Endothelial cell of umbilical vein (primary cell): ENCODE measurements around the gene ZNRF1. TPM values are rescaled to one million over a fixed set of nuclear protein-coding genes. Genes with fewer than 3 reads are reported as not detected.

Experiments used
- BruUV-seq: library from RNA; stranded (reverse); fragments of 400-500 nt; replicated peaks from 2 replicates; lab custom pipeline; 2021; lab: Mats Ljungman, UMichigan
- CTCF ChIA-PET: fragments of 300-600, 350-600 bp; sonication (Branson Sonifier 250); formaldehyde crosslinking; loops from one replicate; lab custom pipeline; 2021; ENCODE audit warnings: antibody characterized with exemption, inconsistent platforms; lab: Charles Lee
- POLR2A ChIA-PET: fragments of 300-600, 350-600 bp; sonication (Branson Sonifier 250); formaldehyde crosslinking; loops from one replicate; lab custom pipeline; 2021; ENCODE audit warnings: antibody characterized with exemption, inconsistent platforms; lab: Charles Lee
- DNase-seq: peaks from one replicate; pipeline ENCODE4 v3.0.0-alpha.2; 2011; ENCODE audit warnings: low read depth, low spot score
- FAIRE-seq: peaks from 2 replicates; lab custom pipeline; 2011; peaks lifted over from hg19 to GRCh38; lab: Jason Lieb, UNC
- H2AFZ ChIP-seq: 2 replicates; pipeline ENCODE4 v1.6.0; 2012; ENCODE audit warnings: low read depth, low read length, control low read depth, inconsistent platforms
- H3K27ac ChIP-seq: 2 replicates; pipeline ENCODE4 v1.5.1; 2011; ENCODE audit warnings: low read depth, mild to moderate bottlenecking, control low read depth, low read length, moderate library complexity; ENCODE audit not compliant: insufficient read depth
- H3K27me3 ChIP-seq, 2 experiments: 2 replicates each; pipeline versions ENCODE4 v1.6.0 to v1.6.1; 2011; ENCODE audit warnings: low read length in 2 of 2, mixed read lengths in 1 of 2; ENCODE audit not compliant: control insufficient read depth in 2 of 2, insufficient read depth in 2 of 2
- H3K36me3 ChIP-seq, 2 experiments: 2 replicates in 1 of 2; 3 replicates in 1 of 2; pipeline ENCODE4 v1.5.1; 2011; ENCODE audit warnings: low read length in 2 of 2, mild to moderate bottlenecking in 1 of 2, moderate library complexity in 1 of 2; ENCODE audit not compliant: control insufficient read depth in 2 of 2, insufficient read depth in 2 of 2; ENCODE audit errors: extremely low read depth in 1 of 2
- H3K4me1 ChIP-seq: 3 replicates; pipeline ENCODE4 v1.5.1; 2011; ENCODE audit warnings: mild to moderate bottlenecking, low read length; ENCODE audit not compliant: control insufficient read depth, insufficient read depth; ENCODE audit errors: extremely low read depth
- H3K4me2 ChIP-seq: 2 replicates; pipeline ENCODE4 v1.6.1; 2011; ENCODE audit warnings: low read length, control low read depth, mixed read lengths; ENCODE audit not compliant: insufficient read depth
- H3K4me3 ChIP-seq, 3 experiments: fragments of 200-600 bp in 1 of 3; sonication (generic), shearing (Covaris generic) in 1 of 3; replicated peaks in 1 of 3; 2 replicates each; pipeline ENCODE4 v1.5.1; 2011 to 2016; ENCODE audit warnings: control low read depth in 3 of 3, low read length in 3 of 3, mild to moderate bottlenecking in 2 of 3, inconsistent platforms in 1 of 3, low read depth in 1 of 3, moderate library complexity in 1 of 3; ENCODE audit not compliant: insufficient read depth in 1 of 3
- H3K79me2 ChIP-seq: 2 replicates; pipeline ENCODE4 v1.6.0; 2012; ENCODE audit warnings: low read length, inconsistent platforms; ENCODE audit not compliant: control insufficient read depth, insufficient read depth
- H3K9ac ChIP-seq: replicated peaks from 2 replicates; pipeline ENCODE3; 2011; ENCODE audit warnings: low read length, control low read depth; ENCODE audit not compliant: insufficient read depth; ENCODE audit errors: extremely low read depth
- H3K9me1 ChIP-seq: replicated peaks from 3 replicates; pipeline ENCODE4 v1.6.0; 2011; ENCODE audit warnings: mild to moderate bottlenecking, low read length; ENCODE audit not compliant: control insufficient read depth, insufficient read depth; ENCODE audit errors: extremely low read depth
- H3K9me3 ChIP-seq: replicated peaks from 2 replicates; pipeline ENCODE4 v1.5.1; 2012; ENCODE audit warnings: low read length, inconsistent platforms; ENCODE audit not compliant: control insufficient read depth, insufficient read depth
- H4K20me1 ChIP-seq: replicated peaks from 2 replicates; pipeline ENCODE3; 2011; ENCODE audit warnings: mild to moderate bottlenecking, low read length; ENCODE audit not compliant: control insufficient read depth, insufficient read depth; ENCODE audit errors: extremely low read depth
- EZH2 ChIP-seq: IDR thresholded peaks from 2 replicates; pipeline ENCODE4 v1.6.1; 2012; ENCODE audit warnings: borderline replicate concordance, low read depth, mild to moderate bottlenecking, moderate library complexity, low read length, inconsistent platforms; ENCODE audit not compliant: severe bottlenecking
- FOS ChIP-seq: IDR thresholded peaks from 2 replicates; pipeline ENCODE4 v1.6.1; 2011; ENCODE audit warnings: mild to moderate bottlenecking, low read length, moderate library complexity, borderline replicate concordance; ENCODE audit not compliant: insufficient read depth
- POLR2A ChIP-seq: IDR thresholded peaks from 2 replicates; pipeline ENCODE4 v1.6.1; 2012; ENCODE audit warnings: low read depth, mild to moderate bottlenecking, control low read depth, low read length
- POLR2AphosphoS5 ChIP-seq: IDR thresholded peaks from 2 replicates; pipeline ENCODE4 v1.6.1; 2012; ENCODE audit warnings: low read depth, mild to moderate bottlenecking, control low read depth, low read length, moderate library complexity; ENCODE audit not compliant: insufficient read depth
- dilution Hi-C: fragments of 300-500 bp; cut with MboI; formaldehyde crosslinking; loops from one replicate; pipeline ENCODE4 v1.15.0; 2019; ENCODE audit warnings: low sequenced_read_pairs; ENCODE audit not compliant: extremely low pct_ligation_motif_present
- intact Hi-C: fragments of 100-400 bp; cut with micrococcal nuclease; formaldehyde crosslinking; loops from one replicate; pipeline ENCODE4 v1.10.0; 2022
- polyA plus RNA-seq, 4 experiments: library from polyadenylated mRNA; depleted of rRNA in 3 of 4; stranded (reverse) in 3 of 4; unstranded in 1 of 4; fragments of >200 nt; gene quantifications; 2 replicates each; pipeline versions ENCODE4 v1.2.1 to v1.2.3, GENCODE V29; 2011 to 2012; ENCODE audit warnings: missing spikeins in 1 of 4
- total RNA-seq: library from RNA; stranded (reverse); gene quantifications from 2 replicates; pipeline ENCODE4 v1.2.3, GENCODE V29; 2021
- TF ChIP-seq, protein P1 (sequence below): IDR thresholded peaks from 2 replicates; pipeline ENCODE4 v1.6.1; 2011; ENCODE audit not compliant: insufficient read depth, insufficient read length

The ZNRF1 gene
- total and polyA plus RNA-seq, 2 donors (not counting 3 experiments of a cell fraction or from before 2014, with no cell fraction given): 23.7 to 34.9 TPM

- no peak for DNase-seq
- FAIRE-seq: no peak
- no TSS peak for BruUV-seq
- H3K36me3 ChIP-seq: no peaks in the 10 kb centered on the region
- CTCF ChIA-PET: interaction anchor here (0.9 to 1.4 kb wide), 4 partner anchors 9 to 93 kb away, joined by 3 read pairs; partner anchors contain the start of gene ZNRF1
- no peak overlapping the region for H3K9ac ChIP-seq
- H2AFZ ChIP-seq: no peak overlapping the region
- H3K4me2 ChIP-seq: no peak overlapping the region
- H3K79me2 ChIP-seq: peaks cover 73% of the 10 kb centered on the region
- dilution Hi-C loops (no loop called here), intact Hi-C loops (no loop called here)
- no peaks in the 10 kb centered on the region for H4K20me1 ChIP-seq
- POLR2A ChIA-PET: no interaction called here
- no peak overlapping the region for H3K4me3 ChIP-seq
- TF ChIP-seq POLR2AphosphoS5 (no peak), EZH2 (no peak), FOS (no peak)
- H3K27me3 ChIP-seq: no peaks in the 10 kb centered on the region
- no peaks in the 10 kb centered on the region for H3K9me1 ChIP-seq
- peaks cover 4% of the 10 kb centered on the region for H3K9me3 ChIP-seq
- H3K27ac ChIP-seq: no peak overlapping the region
- peaks cover 14% of the 10 kb centered on the region for H3K4me1 ChIP-seq
These were observed 19.1 kb downstream of the ZNRF1 start for GRCh38 chr16:75017670-75018525.

DNA sequence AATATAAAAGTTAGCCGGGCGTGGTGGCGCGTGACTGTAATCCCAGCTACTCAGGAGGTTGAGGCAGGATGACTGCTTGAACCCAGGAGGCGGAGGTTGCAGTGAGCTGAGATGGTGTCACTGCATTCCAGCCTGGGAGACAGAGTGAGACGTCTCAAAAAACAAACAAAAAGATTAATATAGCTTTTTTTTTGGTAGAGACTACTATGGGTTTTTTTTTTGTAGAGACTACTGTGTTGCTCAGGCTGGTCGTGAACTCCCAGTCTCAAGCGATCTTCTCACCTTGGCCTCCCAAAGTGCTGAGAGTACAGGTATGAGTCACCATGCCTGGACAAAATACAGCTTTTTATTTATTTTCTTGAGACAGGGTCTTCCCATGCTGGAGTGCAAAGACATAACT, 20.2 kb downstream of the ZNRF1 start:
- ChIA-PET POLR2A (no interaction called here), CTCF (interaction anchor here (1.0 to 1.8 kb wide), 3 partner anchors 18 to 92 kb away, joined by 3 to 7 read pairs (median 6); partner anchors contain the start of gene ZNRF1)
- intact Hi-C loops (no loop called here), dilution Hi-C loops (no loop called here)
- Histone ChIP-seq H3K4me2 (no peak overlapping the region), H3K9me1 (no peaks in the 10 kb centered on the region), H3K4me1 (peaks cover 5% of the 10 kb centered on the region), H3K9ac (no peak overlapping the region), H4K20me1 (no peaks in the 10 kb centered on the region), H3K79me2 (peaks cover 67% of the 10 kb centered on the region), H3K36me3 (no peaks in the 10 kb centered on the region), H2AFZ (no peak overlapping the region), H3K9me3 (peaks cover 4% of the 10 kb centered on the region), H3K27me3 (no peaks in the 10 kb centered on the region), H3K27ac (no peak overlapping the region), H3K4me3 (no peak overlapping the region)
- DNase-seq: no peak
- FAIRE-seq: no peak
- TF ChIP-seq FOS (no peak), POLR2A (no peak), POLR2AphosphoS5 (no peak), EZH2 (no peak)
- TF ChIP-seq, protein P1, sequence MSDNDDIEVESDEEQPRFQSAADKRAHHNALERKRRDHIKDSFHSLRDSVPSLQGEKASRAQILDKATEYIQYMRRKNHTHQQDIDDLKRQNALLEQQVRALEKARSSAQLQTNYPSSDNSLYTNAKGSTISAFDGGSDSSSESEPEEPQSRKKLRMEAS: no peak
- no TSS peak for BruUV-seq
